GM10248 (cell line): ENCODE measurements around the gene MADD.

Experiments used
- CTCF ChIA-PET: fragments of 300-600 bp; sonication (Branson Sonifier 250); formaldehyde crosslinking; extraction: SDS; loops from one replicate; lab custom pipeline; 2021; ENCODE audit warnings: antibody characterized with exemption; lab: Yijun Ruan, JAX
- POLR2A ChIA-PET: fragments of 350-650 bp; sonication (Branson Sonifier 250); formaldehyde crosslinking; extraction: SDS; loops from one replicate; lab custom pipeline; 2020; ENCODE audit warnings: antibody characterized with exemption; lab: Yijun Ruan, JAX
- DNase-seq: peaks from one replicate; pipeline ENCODE4 v3.0.0; 2012; ENCODE audit errors: extremely low spot score
- TF ChIP-seq, protein P1 (sequence below): IDR thresholded peaks from 2 replicates; pipeline ENCODE4 v1.5.1; 2012; ENCODE audit warnings: mild to moderate bottlenecking, low read depth; ENCODE audit errors: extremely low read depth, missing control alignments, control extremely low read depth

The MADD gene

DNA sequence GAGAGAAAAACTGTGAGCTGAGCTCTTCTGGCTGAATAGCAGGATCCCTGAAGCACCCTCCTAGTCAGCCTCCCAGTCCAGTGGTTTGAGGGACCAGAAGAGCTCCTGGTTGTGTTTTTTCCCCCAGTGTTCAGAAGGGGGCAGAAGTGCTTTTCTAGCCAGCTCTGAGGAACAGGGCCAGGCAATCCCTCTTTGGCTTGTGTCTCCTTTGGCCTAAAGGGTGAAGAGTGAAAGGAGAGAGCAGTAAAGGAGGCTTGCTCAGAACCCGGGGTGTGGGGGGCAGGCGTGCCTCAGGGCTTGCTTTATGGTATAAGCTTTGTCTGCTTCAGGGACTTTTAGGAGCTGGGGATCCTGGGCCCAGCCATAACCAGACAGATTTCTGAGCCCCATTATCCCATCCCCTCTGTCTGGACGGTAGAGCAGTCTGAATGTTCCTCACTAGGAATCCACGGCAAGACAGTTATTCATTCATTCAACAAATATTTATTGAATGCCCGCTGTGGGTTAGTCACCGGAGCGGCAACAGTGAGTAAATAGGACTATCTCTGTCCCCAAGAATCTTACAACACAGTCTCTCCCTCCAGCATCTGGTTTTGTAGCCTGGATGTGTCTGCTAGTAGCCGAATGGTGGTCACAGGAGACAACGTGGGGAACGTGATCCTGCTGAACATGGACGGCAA, 35.8 kb upstream of the MADD start:
- DNase-seq: no peak
- ChIA-PET POLR2A (interaction anchor here (0.5 kb wide), 1 partner anchor 183 kb away, joined by 3 read pairs; no protein-coding TSS in a partner anchor), CTCF (interaction anchor here (0.8 to 6.9 kb wide), 11 partner anchors 10 to 179 kb away, joined by 3 to 28 read pairs (median 3); partner anchors contain the start of genes ACP2 and MADD)
- TF ChIP-seq, protein P1, sequence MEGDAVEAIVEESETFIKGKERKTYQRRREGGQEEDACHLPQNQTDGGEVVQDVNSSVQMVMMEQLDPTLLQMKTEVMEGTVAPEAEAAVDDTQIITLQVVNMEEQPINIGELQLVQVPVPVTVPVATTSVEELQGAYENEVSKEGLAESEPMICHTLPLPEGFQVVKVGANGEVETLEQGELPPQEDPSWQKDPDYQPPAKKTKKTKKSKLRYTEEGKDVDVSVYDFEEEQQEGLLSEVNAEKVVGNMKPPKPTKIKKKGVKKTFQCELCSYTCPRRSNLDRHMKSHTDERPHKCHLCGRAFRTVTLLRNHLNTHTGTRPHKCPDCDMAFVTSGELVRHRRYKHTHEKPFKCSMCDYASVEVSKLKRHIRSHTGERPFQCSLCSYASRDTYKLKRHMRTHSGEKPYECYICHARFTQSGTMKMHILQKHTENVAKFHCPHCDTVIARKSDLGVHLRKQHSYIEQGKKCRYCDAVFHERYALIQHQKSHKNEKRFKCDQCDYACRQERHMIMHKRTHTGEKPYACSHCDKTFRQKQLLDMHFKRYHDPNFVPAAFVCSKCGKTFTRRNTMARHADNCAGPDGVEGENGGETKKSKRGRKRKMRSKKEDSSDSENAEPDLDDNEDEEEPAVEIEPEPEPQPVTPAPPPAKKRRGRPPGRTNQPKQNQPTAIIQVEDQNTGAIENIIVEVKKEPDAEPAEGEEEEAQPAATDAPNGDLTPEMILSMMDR: no peak

DNA sequence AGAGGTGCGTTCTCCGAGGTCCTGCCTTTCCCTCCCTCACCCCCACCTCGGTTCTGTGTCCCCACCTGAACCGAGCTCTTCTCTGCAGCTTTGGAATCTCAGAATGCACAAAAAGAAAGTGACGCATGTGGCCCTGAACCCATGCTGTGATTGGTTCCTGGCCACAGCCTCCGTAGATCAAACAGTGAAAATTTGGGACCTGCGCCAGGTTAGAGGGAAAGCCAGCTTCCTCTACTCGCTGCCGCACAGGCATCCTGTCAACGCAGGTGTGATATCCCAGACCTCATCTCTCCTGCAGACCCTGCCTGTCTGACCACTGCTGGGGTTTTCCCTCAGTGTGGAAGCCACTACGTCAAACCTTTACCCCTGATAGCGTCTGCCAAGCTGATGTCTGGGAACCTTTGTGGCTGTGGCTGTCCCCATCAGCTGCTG, 35.2 kb upstream of the MADD start:
- POLR2A ChIA-PET: no interaction called here
- TF ChIP-seq, protein P1: no peak
- no peak for DNase-seq
- CTCF ChIA-PET: interaction anchor here (0.8 to 6.9 kb wide), 12 partner anchors 9 to 359 kb away, joined by 3 to 28 read pairs (median 3); partner anchors contain the start of genes ACP2, DDB2 and MADD

DNA sequence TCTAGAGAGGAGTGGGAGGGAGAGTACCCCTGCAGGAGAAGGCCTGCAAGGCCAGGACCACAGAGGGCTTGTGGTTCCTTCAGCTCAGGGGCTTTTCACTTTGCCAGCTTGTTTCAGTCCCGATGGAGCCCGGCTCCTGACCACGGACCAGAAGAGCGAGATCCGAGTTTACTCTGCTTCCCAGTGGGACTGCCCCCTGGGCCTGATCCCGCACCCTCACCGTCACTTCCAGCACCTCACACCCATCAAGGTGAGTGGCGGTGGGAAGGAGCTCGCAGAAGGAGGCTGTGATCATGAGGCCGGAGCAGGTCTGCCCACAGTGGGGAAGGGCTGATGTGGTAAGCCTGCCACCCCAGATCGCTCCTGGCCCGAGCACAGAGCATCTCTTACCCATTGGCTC, 34.8 kb upstream of the MADD start:
- TF ChIP-seq, protein P1: no peak
- CTCF ChIA-PET: interaction anchor here (0.8 to 6.9 kb wide), 10 partner anchors 13 to 360 kb away, joined by 3 to 28 read pairs (median 3); partner anchors contain the start of genes ACP2, DDB2 and MADD
- POLR2A ChIA-PET: interaction anchor here (2.1 kb wide), 1 partner anchor 14 kb away, joined by 7 read pairs; the partner anchor contains the start of gene ACP2
- no peak for DNase-seq

DNA sequence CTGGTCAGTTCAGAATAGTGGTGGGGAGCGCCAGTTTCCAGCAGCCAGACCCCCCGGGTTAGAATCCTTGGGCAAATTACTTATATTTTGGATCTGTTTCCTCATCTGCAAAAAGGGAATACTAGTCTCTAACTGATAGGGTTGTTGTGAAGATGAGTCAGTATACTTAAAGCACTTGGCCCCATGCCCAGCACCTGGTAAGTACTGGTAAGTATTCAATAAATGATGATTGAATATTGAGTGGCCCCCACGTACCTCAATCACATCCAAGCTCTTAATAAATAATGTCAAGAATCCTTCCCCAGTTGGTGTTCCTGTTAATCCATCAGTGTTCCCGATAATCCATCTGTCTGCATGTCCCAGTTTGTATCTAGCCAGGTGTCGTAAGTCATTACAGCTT, 33.5 kb upstream of the MADD start:
- DNase-seq: no peak

DNA sequence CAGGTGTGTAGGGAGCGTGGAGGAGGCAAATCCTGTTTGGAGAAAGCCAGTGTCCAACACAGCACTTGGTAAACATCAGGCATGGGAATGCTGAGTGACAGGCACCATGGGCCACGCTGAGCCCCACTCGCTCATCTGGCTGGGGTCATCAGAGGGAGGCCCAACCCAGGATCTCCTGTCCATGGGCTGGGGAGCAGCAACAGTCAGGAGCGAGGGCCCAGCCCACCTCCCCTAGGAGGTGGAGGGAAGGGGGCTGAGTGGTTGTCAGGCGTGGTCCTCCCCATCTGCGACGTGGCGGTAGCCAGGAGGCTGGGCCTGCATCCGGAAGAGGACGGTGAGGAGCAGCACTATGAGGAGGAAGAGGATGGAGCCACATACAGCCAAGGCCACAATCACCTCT, 30.1 kb upstream of the MADD start:
- POLR2A ChIA-PET: interaction anchor here (1.7 kb wide), 1 partner anchor 9 kb away, joined by 6 read pairs; the partner anchor contains the start of gene ACP2
- CTCF ChIA-PET: interaction anchor here (0.6 to 6.9 kb wide), 6 partner anchors 12 to 707 kb away, joined by 3 to 28 read pairs (median 4); no protein-coding TSS in a partner anchor

More for the DNA sequence above, 33.5 kb upstream of the MADD start:
- TF ChIP-seq, protein P1: no peak
- ChIA-PET POLR2A (interaction anchor here (0.5 to 2.1 kb wide), 4 partner anchors 7 to 70 kb away, joined by 3 to 7 read pairs (median 4); partner anchors contain the start of gene ACP2), CTCF (interaction anchor here (1.2 to 6.9 kb wide), 5 partner anchors 8 to 92 kb away, joined by 3 to 28 read pairs (median 3); partner anchors contain the start of gene DDB2)

DNA sequence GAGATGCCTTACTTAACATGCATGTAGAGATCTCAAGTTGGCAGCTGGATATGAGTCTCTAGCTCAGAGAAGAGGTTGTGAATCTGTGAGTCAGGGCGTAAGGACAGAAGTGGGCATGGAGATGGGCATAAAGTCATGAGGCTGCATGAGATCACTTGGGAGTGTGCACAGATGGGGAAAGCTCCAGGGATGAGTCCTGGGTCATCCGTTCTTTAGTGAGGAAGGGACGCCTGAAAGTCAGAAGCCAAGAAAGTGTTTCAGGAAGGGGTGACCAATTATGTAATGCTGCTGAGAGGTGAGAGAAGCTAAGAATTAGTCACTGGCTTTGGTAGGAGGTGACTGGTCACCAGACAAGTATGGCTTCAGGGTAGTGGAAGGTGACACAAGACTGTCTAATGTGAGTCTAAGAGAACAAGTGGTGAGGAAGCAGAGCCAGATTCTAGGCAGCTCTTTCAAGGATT, 28.1 kb upstream of the MADD start:
- ChIA-PET POLR2A (no interaction called here), CTCF (interaction anchor here (1.6 to 4.6 kb wide), 5 partner anchors 8 to 171 kb away, joined by 5 to 32 read pairs (median 7); partner anchors contain the start of genes DDB2 and NR1H3)
- DNase-seq: no peak

More for the DNA sequence above, 30.1 kb upstream of the MADD start:
- no peak for DNase-seq
- TF ChIP-seq, protein P1: no peak

More for the DNA sequence above, 28.1 kb upstream of the MADD start:
- TF ChIP-seq, protein P1: no peak
